Measurements from ENCODE around the gene FXYD3.

Gene FXYD3

GRCh38 chr19:35165200-35166058, 49.8 kb downstream of the FXYD3 start:
- H3K27me3 ChIP-seq (ENCODE audit: insufficient read depth, low read length), result no peaks in the 10 kb centered on the region
- no peak overlapping the region for H3K4me3 ChIP-seq (ENCODE audit: low read depth, low read length)
- H3K4me1 ChIP-seq (ENCODE audit: control insufficient read depth, insufficient read depth, low read length, unreplicated experiment), result no peaks in the 10 kb centered on the region
- H3K36me3 ChIP-seq (ENCODE audit: insufficient read depth, low read length), result peaks cover 58% of the 10 kb centered on the region
- no peak overlapping the region for H3K27ac ChIP-seq (ENCODE audit: low read depth, low read length)
- no peak overlapping the region for H2AFZ ChIP-seq (ENCODE audit: low read length, unreplicated experiment)
- no peaks in the 10 kb centered on the region for H3K79me2 ChIP-seq (ENCODE audit: control insufficient read depth, insufficient read depth, low read length, unreplicated experiment)

GRCh38 chr19:35166100-35167063, 50.8 kb downstream of the FXYD3 start:
- Histone ChIP-seq H3K27me3 (ENCODE audit: insufficient read depth, low read length) (no peaks in the 10 kb centered on the region), H3K4me3 (ENCODE audit: low read depth, low read length) (no peak overlapping the region), H3K79me2 (ENCODE audit: control insufficient read depth, insufficient read depth, low read length, unreplicated experiment) (no peaks in the 10 kb centered on the region), H3K4me1 (ENCODE audit: control insufficient read depth, insufficient read depth, low read length, unreplicated experiment) (no peaks in the 10 kb centered on the region), H3K27ac (ENCODE audit: low read depth, low read length) (no peak overlapping the region), H2AFZ (ENCODE audit: low read length, unreplicated experiment) (no peak overlapping the region), H3K36me3 (ENCODE audit: insufficient read depth, low read length) (peaks cover 50% of the 10 kb centered on the region)

GRCh38 chr19:35167251-35168119, 51.9 kb downstream of the FXYD3 start:
- peaks cover 39% of the 10 kb centered on the region for H3K36me3 ChIP-seq (ENCODE audit: insufficient read depth, low read length)

DNA sequence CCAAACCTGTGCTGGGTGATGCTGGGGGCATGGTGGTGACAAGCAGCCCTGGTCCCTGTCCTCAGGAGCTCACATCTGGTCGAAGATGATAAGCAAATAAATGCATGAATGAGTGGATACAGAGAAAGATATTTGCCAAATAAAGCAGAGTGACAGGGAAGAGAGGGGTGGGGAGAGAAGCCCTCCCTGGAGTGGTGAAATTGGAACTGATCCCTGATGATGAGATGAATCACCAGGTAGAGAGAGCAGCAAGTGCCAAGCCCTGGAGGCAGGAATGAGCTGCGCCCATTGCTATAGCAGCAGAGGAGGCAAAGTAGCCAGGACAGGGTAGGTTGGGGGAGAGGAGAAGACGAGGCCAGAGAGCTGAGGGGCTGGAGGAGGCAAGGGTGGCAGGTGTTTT, 52.6 kb downstream of the FXYD3 start:
- no peak overlapping the region for H2AFZ ChIP-seq (ENCODE audit: low read length, unreplicated experiment)
- no peak overlapping the region for H3K27ac ChIP-seq (ENCODE audit: low read depth, low read length)
- no peaks in the 10 kb centered on the region for H3K27me3 ChIP-seq (ENCODE audit: insufficient read depth, low read length)
- peaks cover 33% of the 10 kb centered on the region for H3K36me3 ChIP-seq (ENCODE audit: insufficient read depth, low read length)
- H3K4me1 ChIP-seq (ENCODE audit: control insufficient read depth, insufficient read depth, low read length, unreplicated experiment), result no peaks in the 10 kb centered on the region
- H3K79me2 ChIP-seq (ENCODE audit: control insufficient read depth, insufficient read depth, low read length, unreplicated experiment), result no peaks in the 10 kb centered on the region
- H3K4me3 ChIP-seq (ENCODE audit: low read depth, low read length), result no peak overlapping the region

More at GRCh38 chr19:35167251-35168119, 51.9 kb downstream of the FXYD3 start:
- Histone ChIP-seq H3K79me2 (ENCODE audit: control insufficient read depth, insufficient read depth, low read length, unreplicated experiment) (no peaks in the 10 kb centered on the region), H3K27me3 (ENCODE audit: insufficient read depth, low read length) (no peaks in the 10 kb centered on the region), H3K27ac (ENCODE audit: low read depth, low read length) (no peak overlapping the region), H2AFZ (ENCODE audit: low read length, unreplicated experiment) (no peak overlapping the region), H3K4me3 (ENCODE audit: low read depth, low read length) (no peak overlapping the region), H3K4me1 (ENCODE audit: control insufficient read depth, insufficient read depth, low read length, unreplicated experiment) (no peaks in the 10 kb centered on the region)

- no peaks in the 10 kb centered on the region for H3K79me2 ChIP-seq (ENCODE audit: control insufficient read depth, insufficient read depth, low read length, unreplicated experiment)
- no peaks in the 10 kb centered on the region for H3K4me1 ChIP-seq (ENCODE audit: control insufficient read depth, insufficient read depth, low read length, unreplicated experiment)
- H2AFZ ChIP-seq (ENCODE audit: low read length, unreplicated experiment), result no peak overlapping the region
- no peak overlapping the region for H3K4me3 ChIP-seq (ENCODE audit: low read depth, low read length)
- no peaks in the 10 kb centered on the region for H3K27me3 ChIP-seq (ENCODE audit: insufficient read depth, low read length)
- H3K36me3 ChIP-seq (ENCODE audit: insufficient read depth, low read length), result peaks cover 21% of the 10 kb centered on the region
- H3K27ac ChIP-seq (ENCODE audit: low read depth, low read length), result no peak overlapping the region
Observed at GRCh38 chr19:35169221-35169995, 53.8 kb downstream of the FXYD3 start.

DNA sequence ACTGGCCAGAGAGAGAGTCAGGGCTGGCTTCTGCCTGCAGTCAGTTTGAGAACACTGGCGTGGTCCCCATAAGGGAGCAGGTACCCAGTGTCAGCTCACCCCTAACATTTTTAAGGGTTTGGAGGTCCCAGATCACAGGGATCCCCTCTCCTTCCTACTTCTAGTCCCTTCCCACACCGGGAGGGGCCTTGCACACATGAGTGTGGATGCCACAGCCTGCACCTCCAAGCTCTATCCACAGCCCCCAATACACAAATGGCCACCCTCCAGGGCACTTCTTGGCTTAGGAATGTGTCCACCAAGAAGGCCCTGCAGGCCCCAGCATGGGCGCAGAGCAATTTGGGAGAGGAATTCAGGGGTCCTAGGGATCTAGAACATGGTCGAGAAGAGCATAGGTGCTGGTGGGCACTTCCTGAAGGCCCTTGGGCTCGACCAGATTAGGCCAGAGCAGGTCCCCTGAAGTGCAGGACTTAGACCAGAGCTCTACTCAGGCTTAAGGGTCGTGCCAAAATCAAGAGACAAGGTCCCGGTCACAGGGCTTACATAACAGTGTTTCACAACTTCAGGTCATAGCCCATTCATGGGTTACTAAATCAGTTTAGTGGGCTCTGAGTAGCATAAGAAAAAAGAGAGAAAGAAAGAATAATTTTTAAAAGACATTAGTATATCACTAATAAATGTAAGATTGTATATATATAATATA, 54.9 kb downstream of the FXYD3 start:
- Histone ChIP-seq H3K4me3 (ENCODE audit: low read depth, low read length) (no peak overlapping the region), H3K27me3 (ENCODE audit: insufficient read depth, low read length) (no peaks in the 10 kb centered on the region), H3K79me2 (ENCODE audit: control insufficient read depth, insufficient read depth, low read length, unreplicated experiment) (no peaks in the 10 kb centered on the region), H2AFZ (ENCODE audit: low read length, unreplicated experiment) (no peak overlapping the region), H3K36me3 (ENCODE audit: insufficient read depth, low read length) (peaks cover 13% of the 10 kb centered on the region), H3K27ac (ENCODE audit: low read depth, low read length) (no peak overlapping the region), H3K4me1 (ENCODE audit: control insufficient read depth, insufficient read depth, low read length, unreplicated experiment) (no peaks in the 10 kb centered on the region)

GRCh38 chr19:35171730-35172129, 56.1 kb downstream of the FXYD3 start:
- H3K36me3 ChIP-seq (ENCODE audit: insufficient read depth, low read length), result peaks cover under 1% of the 10 kb centered on the region

More at GRCh38 chr19:35171730-35172129, 56.1 kb downstream of the FXYD3 start:
- H3K79me2 ChIP-seq (ENCODE audit: control insufficient read depth, insufficient read depth, low read length, unreplicated experiment), result no peaks in the 10 kb centered on the region
- H3K27ac ChIP-seq (ENCODE audit: low read depth, low read length), result no peak overlapping the region
- no peak overlapping the region for H3K4me3 ChIP-seq (ENCODE audit: low read depth, low read length)
- peaks cover 8% of the 10 kb centered on the region for H3K4me1 ChIP-seq (ENCODE audit: control insufficient read depth, insufficient read depth, low read length, unreplicated experiment)
- no peak overlapping the region for H2AFZ ChIP-seq (ENCODE audit: low read length, unreplicated experiment)
- no peaks in the 10 kb centered on the region for H3K27me3 ChIP-seq (ENCODE audit: insufficient read depth, low read length)

Data from ACC112 (cell line).